OCI-LY7 (cell line): Measurements from ENCODE around the gene KAZN. TPM values are rescaled to one million over a fixed set of nuclear protein-coding genes. Genes with fewer than 3 reads are reported as not detected.

Experiments used
- BruUV-seq: library from RNA; stranded (reverse); fragments of 400-500 nt; replicated peaks from 2 replicates; lab custom pipeline; 2021; lab: Mats Ljungman, UMichigan
- CTCF ChIA-PET: fragments of 300-600 bp; sonication (Branson Sonifier 250); formaldehyde crosslinking; loops from one replicate; lab custom pipeline; 2022; ENCODE audit warnings: antibody characterized with exemption; ENCODE audit not compliant: unreplicated experiment; lab: Charles Lee
- POLR2A ChIA-PET: fragments of 300-600 bp; sonication (Branson Sonifier 250); formaldehyde crosslinking; loops from one replicate; lab custom pipeline; 2022; ENCODE audit warnings: antibody characterized with exemption; lab: Charles Lee
- DNase-seq: peaks from one replicate; pipeline ENCODE4 v3.0.0-alpha.2; 2015; ENCODE audit warnings: low spot score
- H2AFZ ChIP-seq: fragments of 200-600 bp; sonication (generic), shearing (Covaris generic); 2 replicates; pipeline ENCODE4 v1.6.1; 2014; ENCODE audit warnings: mild to moderate bottlenecking, antibody characterized with exemption, low read length, moderate library complexity
- H3K27ac ChIP-seq: fragments of 200-600 bp; sonication (generic); 2 replicates; pipeline ENCODE4 v1.5.1; 2014; ENCODE audit warnings: mixed run types, low read depth, mild to moderate bottlenecking, moderate library complexity, low read length, inconsistent platforms; ENCODE audit not compliant: poor library complexity, severe bottlenecking
- H3K36me3 ChIP-seq: fragments of 200-600 bp; sonication (generic); 2 replicates; pipeline ENCODE4 v1.6.1; 2014; ENCODE audit warnings: mild to moderate bottlenecking, antibody characterized with exemption, low read length, moderate library complexity, mixed read lengths; ENCODE audit not compliant: insufficient read depth
- H3K4me1 ChIP-seq: fragments of 200-600 bp; sonication (generic); 2 replicates; pipeline ENCODE4 v1.5.1; 2014; ENCODE audit warnings: mild to moderate bottlenecking, low read length; ENCODE audit not compliant: insufficient read depth, poor library complexity, severe bottlenecking
- H3K4me2 ChIP-seq: fragments of 200-600 bp; sonication (generic); 2 replicates; pipeline ENCODE4 v1.6.1; 2014; ENCODE audit warnings: mild to moderate bottlenecking, low read length
- H3K4me3 ChIP-seq: fragments of 200-600 bp; sonication (generic); 2 replicates; pipeline ENCODE4 v1.5.1; 2014; ENCODE audit warnings: mild to moderate bottlenecking, low read depth, low read length; ENCODE audit not compliant: poor library complexity, severe bottlenecking
- H3K79me2 ChIP-seq: fragments of 200-600 bp; sonication (generic); 2 replicates; pipeline ENCODE4 v1.6.1; 2016; ENCODE audit warnings: low read depth, mild to moderate bottlenecking, low read length, moderate library complexity, mixed read lengths; ENCODE audit not compliant: insufficient read depth
- H3K9me2 ChIP-seq: fragments of 200-600 bp; sonication (generic); 2 replicates; pipeline ENCODE4 v1.6.1; 2016; ENCODE audit warnings: mild to moderate bottlenecking, low read length, mixed read lengths; ENCODE audit not compliant: insufficient read depth
- H3K9me3 ChIP-seq: fragments of 200-600 bp; sonication (generic); 2 replicates; pipeline ENCODE4 v1.6.1; 2014; ENCODE audit warnings: mild to moderate bottlenecking, mixed run types, low read length, mixed read lengths
- H4K20me1 ChIP-seq: fragments of 200-600 bp; sonication (generic); 2 replicates; pipeline ENCODE4 v1.6.1; 2014; ENCODE audit warnings: mild to moderate bottlenecking, antibody characterized with exemption, low read length, moderate library complexity, mixed read lengths; ENCODE audit not compliant: insufficient read depth
- EZH2phosphoT487 ChIP-seq: fragments of 200-600 bp; sonication (generic); IDR thresholded peaks from 2 replicates; pipeline ENCODE4 v1.6.1; 2018; ENCODE audit warnings: low read depth, borderline replicate concordance, mild to moderate bottlenecking, mixed run types, antibody characterized with exemption, low read length, moderate library complexity, mixed read lengths
- intact Hi-C: fragments of 100-400 bp; cut with micrococcal nuclease; formaldehyde crosslinking; loops from one replicate; pipeline ENCODE4 v1.10.0; 2022; ENCODE audit not compliant: unreplicated experiment
- total RNA-seq, 2 experiments: library from RNA; depleted of rRNA in 1 of 2; stranded (reverse); fragments of >200 nt in 1 of 2; shearing (Covaris generic) in 1 of 2; gene quantifications; 2 replicates each; pipeline ENCODE4 v1.2.3, GENCODE V29; 2014 to 2022
- TF ChIP-seq, protein P1 (sequence below): fragments of 200-600 bp; sonication (generic); conservative IDR thresholded peaks from 2 replicates; pipeline ENCODE4 v1.5.1; 2014; ENCODE audit warnings: mild to moderate bottlenecking, antibody characterized with exemption, low read length, moderate library complexity, mixed read lengths

KAZN gene
- total RNA-seq, 2 experiments from 2014 or later: 0.40 to 2.4 TPM

DNA sequence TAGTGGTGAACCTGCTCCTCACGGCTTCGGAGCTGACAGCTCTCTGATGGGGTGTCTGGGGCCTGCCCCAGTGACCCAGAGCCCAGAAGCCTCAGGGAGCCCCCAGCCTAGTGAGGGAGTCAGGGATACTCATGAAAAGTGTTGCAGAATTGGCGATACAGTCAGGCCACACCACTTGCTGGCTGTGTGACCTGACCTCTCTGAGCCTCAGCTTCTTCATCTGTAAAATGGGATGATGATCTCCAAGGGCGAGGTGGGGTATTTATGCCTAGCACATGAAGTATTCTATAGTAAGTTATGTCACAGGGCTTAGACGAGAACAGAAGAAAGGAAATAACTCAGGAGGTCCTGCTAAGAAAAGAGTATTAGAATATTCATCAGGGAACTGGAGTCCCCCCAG, 556.7 kb downstream of the KAZN start:
- POLR2A ChIA-PET: no interaction called here
- Histone ChIP-seq H3K4me1 (no peaks in the 10 kb centered on the region), H3K36me3 (no peaks in the 10 kb centered on the region), H3K79me2 (no peaks in the 10 kb centered on the region), H3K9me2 (no peaks in the 10 kb centered on the region), H2AFZ (no peak overlapping the region), H3K27ac (no peak overlapping the region), H4K20me1 (no peaks in the 10 kb centered on the region), H3K4me2 (no peak overlapping the region), H3K4me3 (no peak overlapping the region), H3K9me3 (no peaks in the 10 kb centered on the region)
- no TSS peak for BruUV-seq
- DNase-seq: no peak
- TF ChIP-seq, protein P1, sequence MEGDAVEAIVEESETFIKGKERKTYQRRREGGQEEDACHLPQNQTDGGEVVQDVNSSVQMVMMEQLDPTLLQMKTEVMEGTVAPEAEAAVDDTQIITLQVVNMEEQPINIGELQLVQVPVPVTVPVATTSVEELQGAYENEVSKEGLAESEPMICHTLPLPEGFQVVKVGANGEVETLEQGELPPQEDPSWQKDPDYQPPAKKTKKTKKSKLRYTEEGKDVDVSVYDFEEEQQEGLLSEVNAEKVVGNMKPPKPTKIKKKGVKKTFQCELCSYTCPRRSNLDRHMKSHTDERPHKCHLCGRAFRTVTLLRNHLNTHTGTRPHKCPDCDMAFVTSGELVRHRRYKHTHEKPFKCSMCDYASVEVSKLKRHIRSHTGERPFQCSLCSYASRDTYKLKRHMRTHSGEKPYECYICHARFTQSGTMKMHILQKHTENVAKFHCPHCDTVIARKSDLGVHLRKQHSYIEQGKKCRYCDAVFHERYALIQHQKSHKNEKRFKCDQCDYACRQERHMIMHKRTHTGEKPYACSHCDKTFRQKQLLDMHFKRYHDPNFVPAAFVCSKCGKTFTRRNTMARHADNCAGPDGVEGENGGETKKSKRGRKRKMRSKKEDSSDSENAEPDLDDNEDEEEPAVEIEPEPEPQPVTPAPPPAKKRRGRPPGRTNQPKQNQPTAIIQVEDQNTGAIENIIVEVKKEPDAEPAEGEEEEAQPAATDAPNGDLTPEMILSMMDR: no peak
- TF ChIP-seq EZH2phosphoT487: no peak
- intact Hi-C loops: no loop called here
- CTCF ChIA-PET: no interaction called here

DNA sequence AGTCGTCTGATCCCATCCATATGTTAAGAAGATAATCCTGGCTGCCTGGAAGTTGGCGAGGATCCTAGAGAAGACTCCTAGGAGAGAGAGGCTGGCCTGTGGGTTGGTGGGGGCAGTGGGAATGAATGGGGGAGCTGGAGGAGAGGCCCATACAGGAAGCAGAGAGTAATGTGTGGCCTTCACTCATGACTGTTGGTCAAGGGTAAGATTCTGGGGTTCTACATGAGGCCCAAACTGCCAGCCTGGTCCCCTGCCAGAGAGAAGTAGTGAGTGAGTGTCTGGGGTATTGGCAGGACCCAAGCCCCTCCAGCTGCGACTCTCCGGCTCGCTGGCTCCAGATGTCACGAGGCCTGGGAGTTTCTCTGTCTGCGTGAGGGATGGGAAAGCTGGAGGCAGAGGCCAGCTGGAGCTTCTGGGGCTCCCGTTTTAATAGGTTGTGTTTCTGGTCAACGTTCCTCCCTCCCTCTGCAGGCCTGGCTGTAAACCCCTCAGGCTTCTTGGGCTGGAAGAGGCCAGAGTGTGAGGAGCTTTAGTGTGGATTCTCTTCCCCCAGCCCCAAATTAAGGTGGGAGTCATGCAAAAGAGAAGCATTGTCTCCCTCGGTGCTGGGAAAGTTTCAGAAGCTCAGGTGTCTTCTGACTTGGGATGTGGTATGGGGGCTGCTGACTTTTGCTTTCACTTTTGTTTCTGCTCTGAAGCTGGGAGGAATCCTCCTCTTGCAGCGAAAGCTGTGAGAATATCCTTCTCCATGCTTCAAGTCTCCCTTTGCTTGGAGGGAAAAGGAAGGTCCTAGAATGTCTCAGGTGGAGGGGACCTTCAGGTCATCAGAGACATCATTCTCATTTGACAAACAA, 557.6 kb downstream of the KAZN start:
- Histone ChIP-seq H3K4me3 (no peak overlapping the region), H3K27ac (no peak overlapping the region), H2AFZ (peak overlapping the region; percentile 40; the same call in 1 of the 2 replicates), H3K79me2 (no peaks in the 10 kb centered on the region), H3K36me3 (no peaks in the 10 kb centered on the region), H3K4me2 (peak overlapping the region; percentile 56), H4K20me1 (no peaks in the 10 kb centered on the region), H3K4me1 (no peaks in the 10 kb centered on the region), H3K9me3 (no peaks in the 10 kb centered on the region), H3K9me2 (no peaks in the 10 kb centered on the region)
- TF ChIP-seq EZH2phosphoT487: no peak
- TF ChIP-seq, protein P1: no peak
- POLR2A ChIA-PET: no interaction called here
- BruUV-seq: no TSS peak
- CTCF ChIA-PET: no interaction called here
- intact Hi-C loops: no loop called here
- DNase-seq: peak; percentile 11

DNA sequence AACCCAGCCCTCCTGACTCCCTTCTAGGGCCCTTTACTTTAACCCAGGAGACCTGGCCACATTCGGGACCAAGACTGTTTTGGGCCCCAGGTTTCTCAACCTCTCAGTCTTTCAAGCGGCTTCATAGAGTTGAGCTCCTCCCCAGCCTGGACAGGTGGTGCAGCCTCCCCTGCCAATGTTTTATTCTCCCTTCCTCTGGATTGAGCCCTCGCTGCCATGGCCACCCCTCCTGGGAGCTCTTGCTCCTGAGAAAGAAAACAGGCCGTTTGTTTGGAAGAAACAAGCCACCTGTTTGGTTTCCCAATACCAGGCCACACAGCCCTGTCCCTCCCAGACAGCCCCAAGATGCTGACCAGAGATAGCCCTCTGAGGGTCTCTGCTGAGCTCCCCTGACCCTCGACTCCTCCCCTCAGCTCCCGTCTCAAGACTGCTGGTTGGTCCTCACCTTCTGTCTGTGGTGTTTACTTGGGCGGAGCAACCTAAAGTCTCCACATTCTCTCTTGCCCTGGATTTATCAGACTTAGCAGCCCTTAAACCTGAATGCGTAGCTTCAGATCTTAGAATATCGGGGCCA, 558.4 kb downstream of the KAZN start:
- no TSS peak for BruUV-seq
- TF ChIP-seq, protein P1: no peak
- no peak for TF ChIP-seq EZH2phosphoT487
- no peaks in the 10 kb centered on the region for H3K79me2 ChIP-seq
- DNase-seq: no peak
- no peaks in the 10 kb centered on the region for H3K9me2 ChIP-seq
- H3K9me3 ChIP-seq: no peaks in the 10 kb centered on the region
- intact Hi-C loops: no loop called here
- CTCF ChIA-PET: no interaction called here
- no peak overlapping the region for H3K4me2 ChIP-seq
- peak overlapping the region; percentile 40; the same call in 1 of the 2 replicates for H2AFZ ChIP-seq
- no peaks in the 10 kb centered on the region for H4K20me1 ChIP-seq
- no peaks in the 10 kb centered on the region for H3K36me3 ChIP-seq
- H3K4me1 ChIP-seq: no peaks in the 10 kb centered on the region
- POLR2A ChIA-PET: no interaction called here
- no peak overlapping the region for H3K4me3 ChIP-seq
- H3K27ac ChIP-seq: no peak overlapping the region
